Measurements from ENCODE around the gene FTO. TPM values are rescaled to one million over a fixed set of nuclear protein-coding genes. Genes with fewer than 3 reads are reported as not detected.

FTO gene
- total RNA-seq, 2 donors from 2014 or later, result 72.7 to 73.6 TPM

DNA sequence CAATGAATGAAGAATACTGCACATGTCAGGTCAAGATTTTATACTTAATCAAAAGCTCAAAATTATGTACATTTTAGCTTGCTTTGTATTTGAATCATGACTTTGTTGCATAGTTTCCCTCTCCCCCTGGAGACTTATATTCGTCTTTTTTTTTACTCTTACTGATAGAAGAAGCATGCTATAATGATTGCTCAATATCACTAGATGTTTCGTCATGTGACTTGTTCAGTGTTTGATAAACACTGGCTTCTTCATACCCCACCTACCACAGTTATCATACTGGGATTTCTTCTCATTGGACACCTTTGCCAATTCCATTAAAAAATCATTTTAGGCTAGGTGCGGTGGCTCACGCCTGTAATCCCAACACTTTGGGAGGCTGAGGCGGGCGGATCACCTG is 148.7 kb downstream of the FTO start:
- intact Hi-C loops (cut with DNase I), result no loop called here

DNA sequence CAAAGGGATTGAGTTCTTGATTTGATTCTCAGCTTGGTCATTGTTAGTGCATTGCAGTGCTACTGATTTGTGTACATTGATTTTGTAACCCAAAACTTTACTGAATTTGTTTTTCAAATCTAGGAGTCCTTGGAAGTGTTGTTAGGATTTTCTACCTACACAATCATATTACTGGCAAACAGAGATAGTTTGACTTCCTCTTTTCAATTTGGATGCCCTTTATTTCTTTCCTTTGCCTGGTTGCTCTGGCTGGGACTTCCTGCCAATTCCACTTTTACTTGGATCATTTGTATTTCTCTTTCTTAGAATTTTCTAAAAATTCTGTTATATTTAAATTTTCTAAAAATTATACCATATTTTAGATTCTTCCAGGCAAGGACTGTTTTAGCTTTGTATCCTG is 151.1 kb downstream of the FTO start:
- Histone ChIP-seq H3K4me3 (no peak overlapping the region), H3K4me1 (replicated peaks) (no peaks in the 10 kb centered on the region), H3K36me3 (no peaks in the 10 kb centered on the region), H3K27me3 (replicated peaks; ENCODE audit: insufficient read depth) (no peaks in the 10 kb centered on the region), H3K27ac (no peak overlapping the region), H3K9me3 (no peaks in the 10 kb centered on the region)
- TF ChIP-seq POLR2A (IDR thresholded peaks at IDR 0.05) (no peak), POLR2AphosphoS5 (IDR thresholded peaks at IDR 0.05) (no peak)
- TF ChIP-seq, protein P1, sequence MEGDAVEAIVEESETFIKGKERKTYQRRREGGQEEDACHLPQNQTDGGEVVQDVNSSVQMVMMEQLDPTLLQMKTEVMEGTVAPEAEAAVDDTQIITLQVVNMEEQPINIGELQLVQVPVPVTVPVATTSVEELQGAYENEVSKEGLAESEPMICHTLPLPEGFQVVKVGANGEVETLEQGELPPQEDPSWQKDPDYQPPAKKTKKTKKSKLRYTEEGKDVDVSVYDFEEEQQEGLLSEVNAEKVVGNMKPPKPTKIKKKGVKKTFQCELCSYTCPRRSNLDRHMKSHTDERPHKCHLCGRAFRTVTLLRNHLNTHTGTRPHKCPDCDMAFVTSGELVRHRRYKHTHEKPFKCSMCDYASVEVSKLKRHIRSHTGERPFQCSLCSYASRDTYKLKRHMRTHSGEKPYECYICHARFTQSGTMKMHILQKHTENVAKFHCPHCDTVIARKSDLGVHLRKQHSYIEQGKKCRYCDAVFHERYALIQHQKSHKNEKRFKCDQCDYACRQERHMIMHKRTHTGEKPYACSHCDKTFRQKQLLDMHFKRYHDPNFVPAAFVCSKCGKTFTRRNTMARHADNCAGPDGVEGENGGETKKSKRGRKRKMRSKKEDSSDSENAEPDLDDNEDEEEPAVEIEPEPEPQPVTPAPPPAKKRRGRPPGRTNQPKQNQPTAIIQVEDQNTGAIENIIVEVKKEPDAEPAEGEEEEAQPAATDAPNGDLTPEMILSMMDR (IDR thresholded peaks at IDR 0.05), result no peak
- no peak for DNase-seq (ENCODE audit: low spot score)
- intact Hi-C loops (cut with DNase I), result no loop called here

More for the DNA sequence above, 148.7 kb downstream of the FTO start:
- DNase-seq (ENCODE audit: low spot score), result no peak
- TF ChIP-seq, protein P1 (IDR thresholded peaks at IDR 0.05), result no peak
- TF ChIP-seq POLR2AphosphoS5 (IDR thresholded peaks at IDR 0.05) (no peak), POLR2A (IDR thresholded peaks at IDR 0.05) (no peak)
- H3K9me3 ChIP-seq, result no peaks in the 10 kb centered on the region
- H3K27ac ChIP-seq, result no peak overlapping the region
- WGBS, result 98% methylated on average over 6 of the region's 6 CpGs
- no peaks in the 10 kb centered on the region for H3K36me3 ChIP-seq
- H3K27me3 ChIP-seq (replicated peaks; ENCODE audit: insufficient read depth), result no peaks in the 10 kb centered on the region
- no peaks in the 10 kb centered on the region for H3K4me1 ChIP-seq (replicated peaks)
- H3K4me3 ChIP-seq, result no peak overlapping the region

DNA sequence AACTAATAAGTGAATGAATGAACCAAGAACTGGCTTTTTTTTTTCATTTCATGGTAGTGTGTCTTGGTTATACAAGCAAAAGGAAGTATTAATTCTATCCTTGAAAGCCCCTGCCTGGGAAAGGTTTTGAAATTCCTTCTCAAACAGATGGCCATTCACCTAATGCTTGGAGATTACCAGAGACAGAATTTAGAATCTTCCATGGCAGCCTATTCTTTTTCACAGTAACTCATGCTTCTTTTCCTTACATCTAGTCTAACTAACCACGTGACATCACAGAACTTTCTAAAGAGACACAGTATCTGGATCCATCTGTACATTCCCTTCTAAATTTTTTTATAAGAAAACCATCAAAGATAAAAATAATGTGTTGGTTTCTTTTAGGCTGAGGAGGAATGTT is 151.6 kb downstream of the FTO start:
- no peak for DNase-seq (ENCODE audit: low spot score)
- intact Hi-C loops (cut with DNase I), result no loop called here
- Histone ChIP-seq H3K9me3 (no peaks in the 10 kb centered on the region), H3K4me1 (replicated peaks) (no peaks in the 10 kb centered on the region), H3K27me3 (replicated peaks; ENCODE audit: insufficient read depth) (no peaks in the 10 kb centered on the region), H3K36me3 (no peaks in the 10 kb centered on the region), H3K4me3 (no peak overlapping the region), H3K27ac (no peak overlapping the region)
- WGBS, result 92% methylated on average over 1 of the region's 1 CpG
- TF ChIP-seq, protein P1 (IDR thresholded peaks at IDR 0.05), result no peak
- TF ChIP-seq POLR2A (IDR thresholded peaks at IDR 0.05), result no peak
- no peak for TF ChIP-seq POLR2AphosphoS5 (IDR thresholded peaks at IDR 0.05)

DNA sequence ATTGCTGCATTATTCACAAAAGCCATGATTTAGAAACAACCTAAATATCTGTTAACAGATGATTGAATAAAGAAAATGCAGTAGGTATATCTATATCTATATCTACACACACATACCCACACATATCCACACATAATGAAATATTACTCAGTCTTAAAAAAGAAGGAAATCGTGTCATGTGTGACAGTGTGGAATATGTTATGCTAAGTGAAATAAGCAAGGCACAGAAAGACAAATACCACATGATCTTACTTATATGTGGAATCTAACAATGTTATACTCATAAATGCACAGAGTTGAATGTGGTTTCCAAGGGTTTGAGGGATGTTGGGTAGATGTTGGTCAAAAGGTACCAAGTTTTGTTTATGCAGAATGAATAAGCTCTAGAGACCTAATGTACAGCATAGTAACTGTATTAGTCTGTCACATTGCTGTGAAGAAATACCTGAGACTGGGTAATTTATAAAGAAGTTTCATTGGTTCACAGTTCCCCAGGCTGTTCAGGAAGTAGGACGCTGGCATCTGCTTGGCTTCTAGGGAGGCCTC is 156.1 kb downstream of the FTO start:
- Histone ChIP-seq H3K4me3 (no peak overlapping the region), H3K9me3 (no peaks in the 10 kb centered on the region), H3K36me3 (no peaks in the 10 kb centered on the region), H3K4me1 (replicated peaks) (no peaks in the 10 kb centered on the region), H3K27ac (no peak overlapping the region), H3K27me3 (replicated peaks; ENCODE audit: insufficient read depth) (no peaks in the 10 kb centered on the region)
- 95% methylated on average over 2 of the region's 2 CpGs for WGBS
- no peak for DNase-seq (ENCODE audit: low spot score)
- intact Hi-C loops (cut with DNase I), result no loop called here
- TF ChIP-seq POLR2AphosphoS5 (IDR thresholded peaks at IDR 0.05) (no peak), POLR2A (IDR thresholded peaks at IDR 0.05) (no peak)
- TF ChIP-seq, protein P1 (IDR thresholded peaks at IDR 0.05), result no peak

DNA sequence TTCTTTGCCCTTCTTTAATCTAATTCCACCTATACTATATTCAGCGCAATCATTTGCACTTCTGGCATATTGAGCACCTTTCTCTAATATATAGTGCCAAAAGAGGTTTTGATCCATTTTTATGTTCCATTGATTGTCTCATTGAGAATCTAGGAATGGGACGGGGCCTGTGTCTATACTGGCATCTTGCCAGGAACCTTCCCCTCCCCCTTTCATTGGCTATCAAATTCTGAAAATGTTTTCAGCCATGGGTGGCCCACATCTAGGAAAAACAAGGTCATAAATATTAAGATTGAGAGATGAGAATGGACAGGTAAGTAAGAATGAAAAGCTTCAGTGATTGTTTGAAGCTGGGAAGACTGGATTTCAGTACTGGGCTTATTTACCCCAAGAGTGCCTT is 159.9 kb downstream of the FTO start:
- Histone ChIP-seq H3K4me1 (replicated peaks) (no peaks in the 10 kb centered on the region), H3K4me3 (no peak overlapping the region), H3K9me3 (no peaks in the 10 kb centered on the region), H3K27ac (no peak overlapping the region), H3K27me3 (replicated peaks; ENCODE audit: insufficient read depth) (no peaks in the 10 kb centered on the region), H3K36me3 (no peaks in the 10 kb centered on the region)
- no peak for DNase-seq (ENCODE audit: low spot score)
- WGBS, result 77% methylated on average over 2 of the region's 2 CpGs
- TF ChIP-seq POLR2A (IDR thresholded peaks at IDR 0.05) (no peak), POLR2AphosphoS5 (IDR thresholded peaks at IDR 0.05) (no peak)
- TF ChIP-seq, protein P1 (IDR thresholded peaks at IDR 0.05), result no peak
- intact Hi-C loops (cut with DNase I), result no loop called here

Data from prostate gland (tissue), 2 donors.